ENCODE results near the gene GCDH.

GRCh38 chr19:12865746-12866415, 25.1 kb upstream of the GCDH start:
- TF ChIP-seq CTCF (IDR thresholded peaks at IDR 0.05; ENCODE audit: control extremely low read depth in 1 of 3, insufficient read depth in 1 of 3, low read depth in 1 of 3, low read length in 3 of 3) (no peak), SRF (IDR thresholded peaks at IDR 0.05; ENCODE audit: low read depth, low read length) (no peak), TEAD4 (IDR thresholded peaks at IDR 0.05; ENCODE audit: low read depth, low read length) (no peak), CEBPB (IDR thresholded peaks at IDR 0.05; ENCODE audit: low read depth, low read length) (no peak), EZH2 (IDR thresholded peaks at IDR 0.05; ENCODE audit: low read depth, low read length, severe bottlenecking) (no peak), SP1 (IDR thresholded peaks at IDR 0.05; ENCODE audit: low read depth, low read length) (no peak), RNF2 (IDR thresholded peaks at IDR 0.05; ENCODE audit: borderline replicate concordance, low read depth, low read length, missing control alignments, poor library complexity, severe bottlenecking) (no peak), POLR2A (IDR thresholded peaks at IDR 0.05; ENCODE audit: control extremely low read depth in 1 of 2, low read depth in 2 of 2, low read length in 2 of 2) (no peak)
